HK-2 (cell line): ENCODE data around the gene SEC11A.
"Not testable (repeated sequence)": the region's sequence is repeated elsewhere in the genome, so short reads cannot be mapped to it uniquely, and the experiment has no call there.

Source experiments
- DNase-seq: peaks from one replicate; pipeline ENCODE4 v3.0.0-alpha.2; 2018; ENCODE audit not compliant: unreplicated experiment

SEC11A gene

GRCh38 chr15:84642640-84643039 is 73.3 kb downstream of the SEC11A start:
- DNase-seq: not testable (repeated sequence)

GRCh38 chr15:84641871-84642270 is 74.1 kb downstream of the SEC11A start:
- not testable (repeated sequence) for DNase-seq

GRCh38 chr15:84638103-84638502 is 77.8 kb downstream of the SEC11A start:
- no peak for DNase-seq

- DNase-seq: no peak
Measured at GRCh38 chr15:84634228-84634837, 81.6 kb downstream of the SEC11A start.

- DNase-seq: peak; percentile 54
Measured at GRCh38 chr15:84633311-84634227, 82.4 kb downstream of the SEC11A start.

GRCh38 chr15:84631706-84632272 is 84.2 kb downstream of the SEC11A start:
- no peak for DNase-seq

GRCh38 chr15:84629033-84629432 is 86.9 kb downstream of the SEC11A start:
- no peak for DNase-seq

GRCh38 chr15:84625123-84625522 is 90.8 kb downstream of the SEC11A start:
- DNase-seq: no peak

GRCh38 chr15:84624359-84624758 is 91.6 kb downstream of the SEC11A start:
- DNase-seq: no peak

GRCh38 chr15:84621358-84621979 is 94.5 kb downstream of the SEC11A start:
- DNase-seq: no peak

- no peak for DNase-seq
Measured at GRCh38 chr15:84620626-84621025, 95.3 kb downstream of the SEC11A start.
